Keratinocyte (primary cell): ENCODE measurements around the gene ANKRD17. TPM values are rescaled to one million over a fixed set of nuclear protein-coding genes. Genes with fewer than 3 reads are reported as not detected.

ENCODE experiments used
- DNase-seq: peaks from one replicate; pipeline ENCODE4 v3.0.0-alpha.2; 2011; ENCODE audit warnings: low read depth, missing footprints, low spot score
- FAIRE-seq: peaks from 2 replicates; lab custom pipeline; 2011; peaks lifted over from hg19 to GRCh38; lab: Jason Lieb, UNC
- H2AFZ ChIP-seq: 2 replicates; pipeline ENCODE4 v1.6.0; 2012; ENCODE audit warnings: low read length, control low read depth, inconsistent platforms; ENCODE audit not compliant: control insufficient read depth
- H3K27ac ChIP-seq: 2 replicates; pipeline ENCODE4 v1.5.1; 2011; ENCODE audit warnings: low read length; ENCODE audit not compliant: control insufficient read depth, insufficient read depth
- H3K27me3 ChIP-seq: 3 replicates; pipeline ENCODE4 v1.6.0; 2011; ENCODE audit warnings: low read length; ENCODE audit not compliant: control insufficient read depth, insufficient read depth; ENCODE audit errors: extremely low read depth
- H3K36me3 ChIP-seq, 2 experiments: 2 replicates in 1 of 2; 3 replicates in 1 of 2; pipeline ENCODE4 v1.5.1; 2011; ENCODE audit warnings: low read length in 2 of 2, mild to moderate bottlenecking in 1 of 2; ENCODE audit not compliant: control insufficient read depth in 2 of 2, insufficient read depth in 2 of 2; ENCODE audit errors: extremely low read depth in 1 of 2
- H3K4me1 ChIP-seq: 3 replicates; pipeline ENCODE4 v1.5.1; 2011; ENCODE audit warnings: low read length; ENCODE audit not compliant: control insufficient read depth, insufficient read depth; ENCODE audit errors: extremely low read depth
- H3K4me2 ChIP-seq: 3 replicates; pipeline ENCODE4 v1.6.0; 2011; ENCODE audit warnings: low read depth, low read length; ENCODE audit not compliant: control insufficient read depth, insufficient read depth; ENCODE audit errors: extremely low read depth
- H3K4me3 ChIP-seq, 3 experiments: fragments of 200-600 bp in 1 of 3; sonication (generic) in 1 of 3; 2 replicates in 2 of 3; 3 replicates in 1 of 3; pipeline ENCODE4 v1.5.1; 2011 to 2016; ENCODE audit warnings: low read length in 3 of 3, mild to moderate bottlenecking in 3 of 3, control low read depth in 2 of 3, inconsistent platforms in 1 of 3, low read depth in 1 of 3, mixed read lengths in 1 of 3, mixed run types in 1 of 3, moderate library complexity in 1 of 3; ENCODE audit not compliant: control insufficient read depth in 2 of 3, insufficient read depth in 2 of 3; ENCODE audit errors: extremely low read depth in 1 of 3
- H3K79me2 ChIP-seq: 2 replicates; pipeline ENCODE4 v1.6.0; 2012; ENCODE audit warnings: low read length; ENCODE audit not compliant: control insufficient read depth, insufficient read depth
- H3K9ac ChIP-seq: 3 replicates; pipeline ENCODE4 v1.6.0; 2011; ENCODE audit warnings: low read length; ENCODE audit not compliant: control insufficient read depth, insufficient read depth; ENCODE audit errors: extremely low read depth
- H3K9me1 ChIP-seq: 3 replicates; pipeline ENCODE4 v1.6.0; 2011; ENCODE audit warnings: low read length; ENCODE audit not compliant: control insufficient read depth, insufficient read depth; ENCODE audit errors: extremely low read depth
- H3K9me3 ChIP-seq: 2 replicates; pipeline ENCODE4 v1.5.1; 2012; ENCODE audit warnings: low read depth, low read length; ENCODE audit not compliant: control insufficient read depth
- H4K20me1 ChIP-seq: 3 replicates; pipeline ENCODE4 v1.6.0; 2011; ENCODE audit warnings: low read length; ENCODE audit not compliant: control insufficient read depth, insufficient read depth; ENCODE audit errors: extremely low read depth
- CTCF ChIP-seq, 3 experiments: IDR thresholded peaks in 1 of 3; conservative IDR thresholded peaks in 1 of 3; optimal IDR thresholded peaks in 1 of 3; 2 replicates in 2 of 3; 3 replicates in 1 of 3; pipeline versions ENCODE3 to v1.5.1; 2011; ENCODE audit warnings: low read length in 3 of 3, mild to moderate bottlenecking in 3 of 3, moderate library complexity in 2 of 3, control low read depth in 1 of 3, inconsistent platforms in 1 of 3; ENCODE audit not compliant: insufficient read depth in 2 of 3; ENCODE audit errors: extremely low read depth in 1 of 3
- EZH2 ChIP-seq: IDR thresholded peaks from one replicate; pipeline ENCODE4 v1.6.1; 2012; ENCODE audit warnings: inconsistent platforms, mild to moderate bottlenecking, low read length, moderate library complexity
- dilution Hi-C: fragments of 300-500 bp; cut with MboI; formaldehyde crosslinking; loops from one replicate; pipeline ENCODE4 v1.7.0; 2020; ENCODE audit warnings: low sequenced_read_pairs; ENCODE audit not compliant: extremely low pct_ligation_motif_present
- polyA plus RNA-seq, 5 experiments: library from polyadenylated mRNA; depleted of rRNA in 3 of 5; stranded (reverse) in 3 of 5; stranded (forward) in 1 of 5; unstranded in 1 of 5; fragments of >200 nt; gene quantifications; 1 replicate in 1 of 5; 2 replicates in 3 of 5; 3 replicates in 1 of 5; pipeline versions ENCODE4 v1.2.1 to v1.2.3, GENCODE V29; 2011 to 2012; ENCODE audit warnings: missing spikeins in 2 of 5, low read depth in 1 of 5, low replicate concordance in 1 of 5

ANKRD17 gene
- polyA plus RNA-seq, 1 donor (not counting 4 experiments of a cell fraction or from before 2014, with no cell fraction given), result 51.5 TPM

- Histone ChIP-seq H3K79me2 (peaks cover 70% of the 10 kb centered on the region), H3K4me3 (no peak overlapping the region)
- no peak for DNase-seq
These were observed 35.3 kb downstream of the ANKRD17 start for GRCh38 chr4:73223258-73223650.

GRCh38 chr4:73222466-73223257 is 35.9 kb downstream of the ANKRD17 start:
- Histone ChIP-seq H3K79me2 (peaks cover 71% of the 10 kb centered on the region), H3K27ac (peak overlapping the region; percentile 80), H4K20me1 (no peaks in the 10 kb centered on the region), H3K27me3 (no peaks in the 10 kb centered on the region), H3K4me3 (peak overlapping the region; percentile 45 to 70 (median 50)), H3K9me1 (no peaks in the 10 kb centered on the region), H3K4me2 (peak overlapping the region; percentile 54), H2AFZ (peak overlapping the region; percentile 54), H3K4me1 (peaks cover 7% of the 10 kb centered on the region), H3K9ac (peak overlapping the region; percentile 73), H3K36me3 (no peaks in the 10 kb centered on the region), H3K9me3 (no peaks in the 10 kb centered on the region)
- FAIRE-seq (peak; percentile 96), DNase-seq (peak; percentile 68)
- TF ChIP-seq CTCF (optimal IDR thresholded peaks at IDR 0.05 in 1 of 3, IDR thresholded peaks at IDR 0.05 in 1 of 3, conservative IDR thresholded peaks at IDR 0.05 in 1 of 3; ENCODE audit: extremely low read depth in 1 of 3, insufficient read depth in 2 of 3, low read length in 3 of 3), result no peak
- TF ChIP-seq EZH2, result no peak
- dilution Hi-C loops, result no loop called here

More at GRCh38 chr4:73223258-73223650, 35.3 kb downstream of the ANKRD17 start:
- H3K27ac ChIP-seq, result peak overlapping the region; percentile 80
- no peak for TF ChIP-seq CTCF (optimal IDR thresholded peaks at IDR 0.05 in 1 of 3, IDR thresholded peaks at IDR 0.05 in 1 of 3, conservative IDR thresholded peaks at IDR 0.05 in 1 of 3; ENCODE audit: extremely low read depth in 1 of 3, insufficient read depth in 2 of 3, low read length in 3 of 3)
- TF ChIP-seq EZH2, result no peak
- no peak for FAIRE-seq
- no peaks in the 10 kb centered on the region for H3K9me3 ChIP-seq
- peak overlapping the region; percentile 54 for H3K4me2 ChIP-seq
- no peaks in the 10 kb centered on the region for H3K9me1 ChIP-seq
- H3K27me3 ChIP-seq, result no peaks in the 10 kb centered on the region
- H3K4me1 ChIP-seq, result peaks cover 7% of the 10 kb centered on the region
- H2AFZ ChIP-seq, result no peak overlapping the region
- H4K20me1 ChIP-seq, result no peaks in the 10 kb centered on the region
- H3K36me3 ChIP-seq, result no peaks in the 10 kb centered on the region
- dilution Hi-C loops, result no loop called here
- H3K9ac ChIP-seq, result no peak overlapping the region
